GM10248 (cell line): ENCODE results near the gene ZMIZ1.

Experiments used
- CTCF ChIA-PET: fragments of 300-600 bp; sonication (Branson Sonifier 250); formaldehyde crosslinking; extraction: SDS; loops from one replicate; lab custom pipeline; 2021; ENCODE audit warnings: antibody characterized with exemption; lab: Yijun Ruan, JAX
- POLR2A ChIA-PET: fragments of 350-650 bp; sonication (Branson Sonifier 250); formaldehyde crosslinking; extraction: SDS; loops from one replicate; lab custom pipeline; 2020; ENCODE audit warnings: antibody characterized with exemption; lab: Yijun Ruan, JAX
- DNase-seq: peaks from one replicate; pipeline ENCODE4 v3.0.0; 2012; ENCODE audit errors: extremely low spot score
- CTCF ChIP-seq: IDR thresholded peaks from 2 replicates; pipeline ENCODE4 v1.5.1; 2012; ENCODE audit warnings: mild to moderate bottlenecking, low read depth; ENCODE audit errors: extremely low read depth, missing control alignments, control extremely low read depth

Gene ZMIZ1

GRCh38 chr10:79022565-79023230 is 46.1 kb upstream of the ZMIZ1 start:
- no peak for TF ChIP-seq CTCF
- no peak for DNase-seq
- ChIA-PET CTCF (interaction anchor here (1.6 kb wide), 1 partner anchor 10 kb away, joined by 4 read pairs; no protein-coding TSS in a partner anchor), POLR2A (no interaction called here)

GRCh38 chr10:79023240-79024162 is 45.3 kb upstream of the ZMIZ1 start:
- POLR2A ChIA-PET, result no interaction called here
- no peak for DNase-seq
- TF ChIP-seq CTCF, result no peak
- CTCF ChIA-PET, result interaction anchor here (0.8 to 2.4 kb wide), 4 partner anchors 9 to 172 kb away, joined by 3 to 7 read pairs (median 4); no protein-coding TSS in a partner anchor

- CTCF ChIA-PET, result interaction anchor here (0.8 to 2.4 kb wide), 4 partner anchors 9 to 171 kb away, joined by 3 to 7 read pairs (median 4); no protein-coding TSS in a partner anchor
Observed at GRCh38 chr10:79024296-79024695, 44.5 kb upstream of the ZMIZ1 start.

GRCh38 chr10:79024720-79025198 is 44.0 kb upstream of the ZMIZ1 start:
- DNase-seq, result no peak
- TF ChIP-seq CTCF, result no peak
- ChIA-PET CTCF (interaction anchor here (0.8 to 2.4 kb wide), 3 partner anchors 10 to 171 kb away, joined by 3 to 7 read pairs (median 4); no protein-coding TSS in a partner anchor), POLR2A (no interaction called here)

More at GRCh38 chr10:79024296-79024695, 44.5 kb upstream of the ZMIZ1 start:
- POLR2A ChIA-PET, result no interaction called here
- no peak for DNase-seq
- no peak for TF ChIP-seq CTCF

- POLR2A ChIA-PET, result no interaction called here
Observed at GRCh38 chr10:79025199-79025832, 43.5 kb upstream of the ZMIZ1 start.

More at GRCh38 chr10:79025199-79025832, 43.5 kb upstream of the ZMIZ1 start:
- no peak for DNase-seq
- TF ChIP-seq CTCF, result no peak
- CTCF ChIA-PET, result interaction anchor here (2.4 kb wide), 1 partner anchor 10 kb away, joined by 7 read pairs; no protein-coding TSS in a partner anchor
